GM21723 (cell line): ENCODE results near the gene MAGEB5.
"Not testable (repeated sequence)": the region's sequence is repeated elsewhere in the genome, so short reads cannot be mapped to it uniquely, and the experiment has no call there.

Source experiments
- ATAC-seq: cut with Tn5 transposase; IDR thresholded peaks from one replicate; pipeline ENCODE4 v1.9.1; 2021; ENCODE audit warnings: mild to moderate bottlenecking, moderate library complexity; ENCODE audit not compliant: unreplicated experiment

MAGEB5 gene, protein sequence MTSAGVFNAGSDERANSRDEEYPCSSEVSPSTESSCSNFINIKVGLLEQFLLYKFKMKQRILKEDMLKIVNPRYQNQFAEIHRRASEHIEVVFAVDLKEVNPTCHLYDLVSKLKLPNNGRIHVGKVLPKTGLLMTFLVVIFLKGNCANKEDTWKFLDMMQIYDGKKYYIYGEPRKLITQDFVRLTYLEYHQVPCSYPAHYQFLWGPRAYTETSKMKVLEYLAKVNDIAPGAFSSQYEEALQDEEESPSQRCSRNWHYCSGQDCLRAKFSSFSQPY

GRCh38 chrX:26215869-26216268 is at the start of gene MAGEB5:
Gene MAGEB5 (plus strand): TSS chrX:26216169. CDS start chrX:26217302, 1,133 bp downstream.
- no peak for ATAC-seq

GRCh38 chrX:26192204-26192603 is 23.8 kb upstream of the MAGEB5 start, which contains the start of gene MAGEB6:
Gene MAGEB6 (plus strand): TSS chrX:26192440. CDS start chrX:26193847, 1,407 bp downstream.
- no peak for ATAC-seq

GRCh38 chrX:26203561-26203960 is 12.4 kb upstream of the MAGEB5 start:
- ATAC-seq = no peak

GRCh38 chrX:26204717-26205116 is 11.3 kb upstream of the MAGEB5 start:
- ATAC-seq = not testable (repeated sequence)

GRCh38 chrX:26208012-26208411 is 8.0 kb upstream of the MAGEB5 start:
- ATAC-seq = no peak

GRCh38 chrX:26219351-26219750 is 3.4 kb downstream of the MAGEB5 start:
- ATAC-seq = no peak

DNA sequence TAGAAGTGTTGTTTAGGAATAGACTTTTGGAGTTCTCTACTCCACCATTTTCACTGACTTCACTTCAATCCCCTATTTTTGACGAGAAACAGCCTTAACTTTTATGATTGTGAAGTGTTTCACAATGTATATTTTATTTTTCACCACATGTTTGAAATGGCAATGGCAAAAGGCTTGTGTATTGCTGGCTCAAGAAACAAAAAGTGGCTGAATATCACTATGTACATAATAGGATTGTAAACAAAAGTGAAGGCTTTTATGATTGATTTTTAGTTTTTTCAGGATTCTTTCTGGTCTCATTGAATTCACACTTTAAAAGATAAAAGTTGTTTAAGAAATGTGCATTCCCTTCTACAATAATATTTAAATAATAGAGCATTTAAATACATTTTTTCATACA is 18.2 kb downstream of the MAGEB5 start:
- ATAC-seq = no peak

- no peak for ATAC-seq
Measured at GRCh38 chrX:26253526-26253925, 37.6 kb downstream of the MAGEB5 start.

- no peak for ATAC-seq
Measured at GRCh38 chrX:26254436-26254835, 38.5 kb downstream of the MAGEB5 start.

- ATAC-seq = no peak
Measured at GRCh38 chrX:26262121-26262523, 46.2 kb downstream of the MAGEB5 start.
